GM12878 (cell line): Measurements from ENCODE around the gene FREM2. TPM values are rescaled to one million over a fixed set of nuclear protein-coding genes. Genes with fewer than 3 reads are reported as not detected.

ENCODE experiments used
- ATAC-seq: fragments of 200-7000 bp; cut with Tn5 transposase; 3 replicates; pipeline ENCODE4 v1.9.1; 2020; ENCODE audit warnings: mild to moderate bottlenecking, moderate library complexity
- BruUV-seq: library from RNA; stranded (reverse); fragments of 400-500 nt; replicated peaks from 2 replicates; lab custom pipeline; 2021; lab: Mats Ljungman, UMichigan
- CTCF ChIA-PET: fragments of 300-600 bp; sonication (Branson Sonifier 250); formaldehyde crosslinking; extraction: SDS; loops from one replicate; lab custom pipeline; 2021; ENCODE audit warnings: inconsistent platforms; lab: Yijun Ruan, JAX
- POLR2A ChIA-PET: fragments of 350-600 bp; formaldehyde crosslinking; extraction: SDS; loops from one replicate; lab custom pipeline; 2021; ENCODE audit warnings: inconsistent platforms; lab: Charles Lee
- RAD21 ChIA-PET: fragments of 300-600 bp; sonication (Branson Sonifier 250); formaldehyde crosslinking; loops from one replicate; lab custom pipeline; 2023; ENCODE audit warnings: antibody characterized with exemption; ENCODE audit not compliant: unreplicated experiment; lab: Charles Lee
- SMC1A ChIA-PET: fragments of 300-600 bp; sonication (Branson Sonifier 250); formaldehyde crosslinking; loops from one replicate; lab custom pipeline; 2023; ENCODE audit not compliant: unreplicated experiment, uncharacterized antibody; lab: Charles Lee
- DNase-seq: peaks from one replicate; pipeline ENCODE4 v3.0.0-alpha.2; 2011; ENCODE audit warnings: low read depth, low spot score
- FAIRE-seq: peaks from 3 replicates; lab custom pipeline; 2011; peaks lifted over from hg19 to GRCh38; lab: Jason Lieb, UNC
- H2AFZ ChIP-seq: 2 replicates; pipeline ENCODE4 v1.6.0; 2011; ENCODE audit warnings: low read depth, low read length, control low read depth; ENCODE audit not compliant: control insufficient read depth
- H3K27ac ChIP-seq: 2 replicates; pipeline ENCODE4 v1.5.1; 2011; ENCODE audit warnings: control low read depth; ENCODE audit not compliant: control insufficient read depth, insufficient read depth
- H3K27me3 ChIP-seq, 2 experiments: replicated peaks in 1 of 2; 2 replicates each; pipeline versions ENCODE4 v1.6.0 to v1.6.1; 2011; ENCODE audit warnings: low read length in 1 of 2; ENCODE audit not compliant: control insufficient read depth in 2 of 2, insufficient read depth in 2 of 2
- H3K36me3 ChIP-seq, 2 experiments: 2 replicates each; pipeline ENCODE4 v1.5.1; 2011; ENCODE audit warnings: low read length in 1 of 2; ENCODE audit not compliant: control insufficient read depth in 2 of 2, insufficient read depth in 2 of 2
- H3K4me1 ChIP-seq: 2 replicates; pipeline ENCODE4 v1.6.1; 2011; ENCODE audit warnings: mild to moderate bottlenecking, low read length, moderate library complexity, mixed read lengths; ENCODE audit not compliant: control insufficient read depth, insufficient read depth
- H3K4me2 ChIP-seq: 2 replicates; pipeline ENCODE4 v1.6.0; 2011; ENCODE audit warnings: control low read depth; ENCODE audit not compliant: control insufficient read depth, insufficient read depth
- H3K4me3 ChIP-seq: fragments of 200-600 bp; sonication (generic); 2 replicates; pipeline ENCODE4 v1.5.1; 2016
- H3K79me2 ChIP-seq: 2 replicates; pipeline ENCODE4 v1.6.0; 2011; ENCODE audit warnings: low read length; ENCODE audit not compliant: control insufficient read depth, insufficient read depth
- H3K9ac ChIP-seq: 2 replicates; pipeline ENCODE4 v1.8.0; 2011; ENCODE audit warnings: low read length, control low read depth, mixed read lengths; ENCODE audit not compliant: control insufficient read depth, insufficient read depth
- H3K9me3 ChIP-seq: replicated peaks from 3 replicates; pipeline ENCODE4 v1.5.1; 2011; ENCODE audit warnings: mild to moderate bottlenecking, low read length; ENCODE audit not compliant: control insufficient read depth, insufficient read depth
- H4K20me1 ChIP-seq: 2 replicates; pipeline ENCODE4 v1.6.0; 2011; ENCODE audit not compliant: control insufficient read depth, insufficient read depth
- ATF7 ChIP-seq: fragments of 450-650 bp; IDR thresholded peaks from 2 replicates; pipeline ENCODE4 v1.6.1; 2016; ENCODE audit warnings: low read depth, mild to moderate bottlenecking
- ZNF622 ChIP-seq: fragments of 450-650 bp; IDR thresholded peaks from 2 replicates; pipeline ENCODE4 v1.6.1; 2017; ENCODE audit warnings: mild to moderate bottlenecking, inconsistent platforms
- in situ Hi-C: fragments of 300-500 bp; cut with MboI; formaldehyde crosslinking; loops from 9 replicates; pipeline ENCODE4 v1.14.3; 2018; ENCODE audit warnings: mixed read lengths
- intact Hi-C: fragments of 100-400 bp; cut with micrococcal nuclease; formaldehyde crosslinking; loops from one replicate; pipeline ENCODE4 v1.14.2; 2022; ENCODE audit not compliant: unreplicated experiment
- polyA plus RNA-seq, 11 experiments: library from polyadenylated mRNA; depleted of rRNA in 4 of 11; unstranded in 6 of 11; stranded (reverse) in 5 of 11; fragments of >200 nt; fragmentation: Nextera tagmentation in 4 of 11; fragmentation: Illumina TruSeq in 1 of 11; extraction: Ambion mirVana in 4 of 11; extraction: Trizol in 1 of 11; gene quantifications; 1 replicate in 1 of 11; 2 replicates in 10 of 11; pipeline versions ENCODE4 v1.2.1 to v1.2.3, GENCODE V29; 2011 to 2016; ENCODE audit warnings: inconsistent platforms in 2 of 11, missing spikeins in 2 of 11, low read depth in 1 of 11
- small RNA-seq: library from RNA; depleted of rRNA; stranded (forward); fragments of <200 nt; gene quantifications from one replicate; pipeline ENCODE3, GENCODE V24; 2014
- total RNA-seq, 4 experiments: library from RNA; depleted of rRNA in 3 of 4; stranded (reverse); fragments of >200 nt in 3 of 4; fragmentation: Illumina TruSeq in 1 of 4; extraction: Trizol in 1 of 4; gene quantifications; 2 replicates each; pipeline versions ENCODE4 v1.2.1 to v1.2.3, GENCODE V29; 2013 to 2021

Gene FREM2
- total and polyA plus RNA-seq, 10 of the 15 experiments (the other 5 are each of a cell fraction or from before 2014, with no cell fraction given) = 0.02 to 0.12 (median 0.05) TPM; not detected in 2

DNA sequence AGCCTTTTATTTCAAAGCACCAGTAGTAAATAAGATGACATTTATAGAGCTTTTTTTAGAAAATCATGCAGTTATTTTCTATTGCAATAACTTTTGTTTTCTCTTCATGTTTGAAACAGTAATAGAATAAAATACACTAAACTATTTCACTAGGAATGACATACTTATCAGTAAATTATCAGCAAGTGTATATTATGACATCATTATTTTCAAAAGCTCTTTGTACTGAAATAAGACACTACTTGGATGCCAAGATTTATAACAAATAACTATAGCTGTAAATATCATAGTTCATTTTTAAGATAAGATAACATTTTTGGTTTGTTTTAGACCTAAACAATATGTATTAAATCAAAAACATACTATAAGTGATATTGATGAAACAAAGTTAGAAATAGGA lies 246.9 kb downstream of the FREM2 start:
- ChIA-PET RAD21 (interaction anchor here (0.7 kb wide), 1 partner anchor 41 kb away, joined by 3 read pairs; no protein-coding TSS in a partner anchor), POLR2A (no interaction called here), SMC1A (no interaction called here), CTCF (no interaction called here)
- H2AFZ ChIP-seq = no peak overlapping the region
- H3K27ac ChIP-seq = no peak overlapping the region
- H3K4me2 ChIP-seq = no peak overlapping the region
- H3K36me3 ChIP-seq = no peaks in the 10 kb centered on the region
- no peak overlapping the region for H3K4me3 ChIP-seq
- FAIRE-seq (no peak), ATAC-seq (no peak), DNase-seq (no peak)
- no peak overlapping the region for H3K9ac ChIP-seq
- TF ChIP-seq ZNF622 (no peak), ATF7 (peak; percentile 49; the same call in 1 of the 2 replicates)
- in situ Hi-C loops = no loop called here
- H3K4me1 ChIP-seq = no peaks in the 10 kb centered on the region
- no peaks in the 10 kb centered on the region for H3K9me3 ChIP-seq
- no peaks in the 10 kb centered on the region for H3K27me3 ChIP-seq
- H4K20me1 ChIP-seq = no peaks in the 10 kb centered on the region
- BruUV-seq = no TSS peak
- intact Hi-C loops = no loop called here
- no peaks in the 10 kb centered on the region for H3K79me2 ChIP-seq

Small RNAs within 50 kb of the gene (small RNA-seq; reads per million reads assigned to genes)
- gene PLA2G12AP2 (not detected), gene RNU6-56P (not detected)
